WTC11 (cell line): Measurements from ENCODE around the gene OBSCN. TPM values are rescaled to one million over a fixed set of nuclear protein-coding genes. Genes with fewer than 3 reads are reported as not detected.

Source experiments
- ATAC-seq: fragments of 200-7000 bp; cut with Tn5 transposase; 2 replicates; pipeline ENCODE4 v1.10.0; 2021; ENCODE audit warnings: mild to moderate bottlenecking, moderate library complexity
- CTCF ChIA-PET: fragments of 300-600 bp; sonication (Branson Sonifier 250); formaldehyde crosslinking; loops from one replicate; lab custom pipeline; 2021; ENCODE audit warnings: antibody characterized with exemption; lab: Charles Lee
- POLR2A ChIA-PET: fragments of 350-600 bp; sonication (Branson Sonifier 250); formaldehyde crosslinking; loops from one replicate; lab custom pipeline; 2021; ENCODE audit warnings: antibody characterized with exemption; lab: Charles Lee
- DNase-seq: peaks from one replicate; pipeline ENCODE4 v3.0.0; 2021; ENCODE audit warnings: low spot score
- H3K27ac Mint-ChIP-seq: 2 replicates; pipeline ENCODE4 v1.8.0; 2021; ENCODE audit warnings: mixed read lengths
- H3K27me3 Mint-ChIP-seq: 2 replicates; pipeline ENCODE4 v1.8.0; 2021; ENCODE audit warnings: low read depth, mild to moderate bottlenecking, moderate library complexity, mixed read lengths
- H3K36me3 Mint-ChIP-seq: 2 replicates; pipeline ENCODE4 v1.8.0; 2021; ENCODE audit warnings: mixed read lengths
- H3K4me1 Mint-ChIP-seq: 2 replicates; pipeline ENCODE4 v1.8.0; 2022; ENCODE audit warnings: mixed read lengths
- H3K4me3 Mint-ChIP-seq: 2 replicates; pipeline ENCODE4 v1.8.0; 2021; ENCODE audit warnings: mild to moderate bottlenecking, moderate library complexity, mixed read lengths
- H3K9me3 Mint-ChIP-seq: 2 replicates; pipeline ENCODE4 v1.8.0; 2021; ENCODE audit warnings: mixed read lengths
- ATF3 ChIP-seq: sonication (generic); formaldehyde crosslinking; conservative IDR thresholded peaks from 2 replicates; pipeline ENCODE4 v1.8.1; 2022; ENCODE audit warnings: mild to moderate bottlenecking, missing genetic modification reagents
- ERG ChIP-seq: fragments of 250-450 bp; sonication (Bioruptor Pico); IDR thresholded peaks from 2 replicates; pipeline ENCODE4 v1.8.0; 2021; ENCODE audit warnings: mild to moderate bottlenecking
- ETV6 ChIP-seq: sonication (generic); formaldehyde crosslinking; IDR thresholded peaks from 2 replicates; pipeline ENCODE4 v1.8.1; 2022; ENCODE audit warnings: mild to moderate bottlenecking, missing genetic modification reagents
- GABPB1 ChIP-seq: sonication (generic); formaldehyde crosslinking; IDR thresholded peaks from 2 replicates; pipeline ENCODE4 v1.8.1; 2023; ENCODE audit warnings: mild to moderate bottlenecking, missing genetic modification reagents
- HMGA2 ChIP-seq: fragments of 250-450 bp; sonication (Bioruptor Pico); IDR thresholded peaks from 2 replicates; pipeline ENCODE4 v1.4.0; 2021; ENCODE audit warnings: mild to moderate bottlenecking, moderate library complexity
- IRF2 ChIP-seq: sonication (generic); formaldehyde crosslinking; IDR thresholded peaks from 2 replicates; pipeline ENCODE4 v1.8.0; 2022; ENCODE audit warnings: low read depth, missing genetic modification reagents, borderline replicate concordance
- MXD4 ChIP-seq: fragments of 250-450 bp; sonication (Bioruptor Pico); IDR thresholded peaks from 2 replicates; pipeline ENCODE4 v1.8.0; 2021; ENCODE audit warnings: mild to moderate bottlenecking, moderate library complexity, borderline replicate concordance
- NR2C2 ChIP-seq: sonication (generic); formaldehyde crosslinking; IDR thresholded peaks from 2 replicates; pipeline ENCODE4 v1.8.0; 2022; ENCODE audit warnings: mild to moderate bottlenecking, missing genetic modification reagents
- NR3C1 ChIP-seq: sonication (generic); formaldehyde crosslinking; conservative IDR thresholded peaks from 2 replicates; pipeline ENCODE4 v1.8.1; 2023; ENCODE audit warnings: low read depth, mild to moderate bottlenecking, missing genetic modification reagents
- TCF7 ChIP-seq: sonication (generic); formaldehyde crosslinking; IDR thresholded peaks from 2 replicates; pipeline ENCODE4 v1.8.0; 2022; ENCODE audit warnings: mild to moderate bottlenecking, low read depth, missing genetic modification reagents, moderate library complexity
- TP53 ChIP-seq: sonication (generic); formaldehyde crosslinking; IDR thresholded peaks from 2 replicates; pipeline ENCODE4 v1.8.1; 2023; ENCODE audit warnings: mild to moderate bottlenecking, missing genetic modification reagents
- USF1 ChIP-seq: sonication (generic); formaldehyde crosslinking; IDR thresholded peaks from 2 replicates; pipeline ENCODE4 v1.8.0; 2022; ENCODE audit warnings: mild to moderate bottlenecking, missing genetic modification reagents
- ZNF138 ChIP-seq: sonication (generic); formaldehyde crosslinking; conservative IDR thresholded peaks from 2 replicates; pipeline ENCODE4 v1.8.1; 2022; ENCODE audit warnings: mild to moderate bottlenecking, moderate library complexity, missing genetic modification reagents
- ZNF281 ChIP-seq: sonication (generic); formaldehyde crosslinking; IDR thresholded peaks from 2 replicates; pipeline ENCODE4 v1.8.0; 2023; ENCODE audit warnings: mild to moderate bottlenecking, missing genetic modification reagents
- ZNF317 ChIP-seq: sonication (generic); formaldehyde crosslinking; IDR thresholded peaks from 2 replicates; pipeline ENCODE4 v1.8.1; 2023; ENCODE audit warnings: low read depth, mild to moderate bottlenecking, moderate library complexity, missing genetic modification reagents, borderline replicate concordance
- ZNF425 ChIP-seq: fragments of 250-450 bp; sonication (Bioruptor Pico); conservative IDR thresholded peaks from 2 replicates; pipeline ENCODE4 v1.9.0; 2021; ENCODE audit warnings: mild to moderate bottlenecking
- ZNF512 ChIP-seq: sonication (generic); formaldehyde crosslinking; IDR thresholded peaks from 2 replicates; pipeline ENCODE4 v1.8.1; 2022; ENCODE audit warnings: missing genetic modification reagents, borderline replicate concordance
- ZNF671 ChIP-seq: fragments of 250-450 bp; sonication (Bioruptor Pico); IDR thresholded peaks from 2 replicates; pipeline ENCODE4 v1.8.0; 2021; ENCODE audit warnings: mild to moderate bottlenecking
- ZSCAN18 ChIP-seq: fragments of 250-450 bp; sonication (Bioruptor Pico); IDR thresholded peaks from 2 replicates; pipeline ENCODE4 v2.1.2; 2022; ENCODE audit warnings: mild to moderate bottlenecking, moderate library complexity
- total RNA-seq: library from RNA; stranded (reverse); gene quantifications from 3 replicates; pipeline ENCODE4 v1.2.3, GENCODE V29; 2021

OBSCN gene
- total RNA-seq, 1 experiment from 2014 or later, result 38.8 TPM

- ATAC-seq (no peak), DNase-seq (no peak)
- POLR2A ChIA-PET, result interaction anchor here (1.0 kb wide), 1 partner anchor 331 kb away, joined by 3 read pairs; no protein-coding TSS in a partner anchor
- no peak overlapping the region for H3K4me3 Mint-ChIP-seq
- peaks cover 41% of the 10 kb centered on the region for H3K36me3 Mint-ChIP-seq
- no peaks in the 10 kb centered on the region for H3K4me1 Mint-ChIP-seq
- H3K9me3 Mint-ChIP-seq, result no peaks in the 10 kb centered on the region
- CTCF ChIA-PET, result no interaction called here
- no peak for TF ChIP-seq TCF7 (CRISPR knock-in tag)
- no peak for TF ChIP-seq NR3C1 (CRISPR knock-in tag)
- no peak for TF ChIP-seq USF1 (CRISPR knock-in tag)
- TF ChIP-seq HMGA2 (CRISPR knock-in tag), result no peak
- no peak for TF ChIP-seq TP53 (CRISPR knock-in tag)
- no peak for TF ChIP-seq IRF2 (CRISPR knock-in tag)
- no peak overlapping the region for H3K27ac Mint-ChIP-seq
- no peaks in the 10 kb centered on the region for H3K27me3 Mint-ChIP-seq
Measured at GRCh38 chr1:228397966-228398365, 190.1 kb downstream of the OBSCN start.

GRCh38 chr1:228398741-228399461, 191.1 kb downstream of the OBSCN start:
- CTCF ChIA-PET, result no interaction called here

More at GRCh38 chr1:228398741-228399461, 191.1 kb downstream of the OBSCN start:
- POLR2A ChIA-PET, result interaction anchor here (1.0 kb wide), 1 partner anchor 332 kb away, joined by 3 read pairs; no protein-coding TSS in a partner anchor
- Mint-ChIP-seq H3K4me1 (peaks cover 4% of the 10 kb centered on the region; the same call in 1 of the 2 replicates), H3K9me3 (no peaks in the 10 kb centered on the region), H3K27me3 (no peaks in the 10 kb centered on the region), H3K4me3 (no peak overlapping the region), H3K27ac (no peak overlapping the region), H3K36me3 (peaks cover 44% of the 10 kb centered on the region)
- no peak for ATAC-seq
- no peak for DNase-seq
- TF ChIP-seq ZNF317 (CRISPR knock-in tag), result no peak
- no peak for TF ChIP-seq ZNF281
- TF ChIP-seq MXD4 (CRISPR knock-in tag), result no peak
- TF ChIP-seq ZNF425 (CRISPR knock-in tag), result no peak
- no peak for TF ChIP-seq ERG
- no peak for TF ChIP-seq ZNF512 (CRISPR knock-in tag)
- no peak for TF ChIP-seq ETV6 (CRISPR knock-in tag)
- TF ChIP-seq ZNF671 (CRISPR knock-in tag), result no peak
- no peak for TF ChIP-seq NR2C2 (CRISPR knock-in tag)
- TF ChIP-seq ATF3 (CRISPR knock-in tag), result no peak
- TF ChIP-seq GABPB1 (CRISPR knock-in tag), result no peak
- no peak for TF ChIP-seq ZSCAN18
- no peak for TF ChIP-seq IRF2 (CRISPR knock-in tag)
- TF ChIP-seq ZNF138 (CRISPR knock-in tag), result no peak
